ENCODE measurements around the gene DUSP5. TPM values are rescaled to one million over a fixed set of nuclear protein-coding genes. Genes with fewer than 3 reads are reported as not detected.

DUSP5 gene
- total RNA-seq, 4 donors from 2014 or later = 4.8 to 10.8 (median 8.1) TPM

GRCh38 chr10:110558041-110558440, 60.3 kb downstream of the DUSP5 start:
- no peak for TF ChIP-seq CTCF (IDR thresholded peaks at IDR 0.05; ENCODE audit: low read depth)

DNA sequence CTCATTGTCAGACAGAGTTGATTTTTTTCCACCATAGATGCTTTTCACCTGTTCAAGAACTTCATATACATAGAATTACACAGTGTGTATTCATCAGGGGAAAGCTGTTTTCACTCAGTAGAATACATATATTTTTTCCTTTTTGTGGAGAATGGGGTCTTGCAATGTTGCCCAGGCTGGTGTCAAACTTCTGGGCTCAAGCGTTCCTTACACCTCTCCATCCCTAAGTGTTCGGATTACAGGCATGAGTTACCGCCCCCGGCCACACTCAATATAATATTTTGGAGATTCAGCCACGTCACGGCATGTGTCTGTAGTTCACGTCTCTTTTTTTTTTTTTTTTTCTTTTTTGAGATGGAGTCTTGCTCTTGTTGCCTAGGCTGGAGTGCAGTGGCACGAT, 62.3 kb downstream of the DUSP5 start:
- TF ChIP-seq CTCF (IDR thresholded peaks at IDR 0.05; ENCODE audit: low read depth) = no peak

Other genes starting within 250 kb of the DUSP5 start
- gene SMNDC1, start 193.0 kb upstream of the DUSP5 start, total RNA-seq = 10 to 100 TPM; 15.8 to 24.6 (median 18.2) TPM
- 10 to 100 TPM; 28.0 to 39.1 (median 31.1) TPM for gene SMC3, start 69.8 kb downstream of the DUSP5 start, total RNA-seq
- gene RBM20, start 146.4 kb downstream of the DUSP5 start, total RNA-seq = 10 to 100 TPM in 1 of 4 donors, 1 to 10 TPM in 2, under 1 TPM in 1; 0.88 to 10.3 (median 3.5) TPM

Measured in subcutaneous adipose tissue (tissue), 4 donors.